Adrenal gland (tissue), 5 donors: Measurements from ENCODE around the gene MMP24.
"Not testable (repeated sequence)": the region's sequence is repeated elsewhere in the genome, so short reads cannot be mapped to it uniquely, and the experiment has no call there.

Source experiments
- CTCF ChIP-seq, 6 experiments: fragments of 450-650 bp in 4 of 6; fragments of 200-600 bp in 2 of 6; sonication (generic) in 1 of 6; IDR thresholded peaks; 1 replicate in 5 of 6; 2 replicates in 1 of 6; pipeline versions ENCODE4 v1.5.1 to v1.8.0; 2016 to 2021; ENCODE audit warnings: antibody characterized with exemption in 6 of 6, mild to moderate bottlenecking in 2 of 6, moderate library complexity in 1 of 6
- POLR2A ChIP-seq, 2 donors: fragments of 450-650 bp; IDR thresholded peaks; one replicate each; pipeline ENCODE4 v1.6.1; 2017; ENCODE audit warnings: antibody characterized with exemption in 2 of 2, mild to moderate bottlenecking in 2 of 2, moderate library complexity in 1 of 2
- donor health status: DM: no; HTN: no; CAD: no.

- TF ChIP-seq POLR2A, CTCF (IDR thresholded peaks at IDR 0.05): not testable (repeated sequence)
These were observed 26.1 kb downstream of the MMP24 start for GRCh38 chr20:35252598-35252997.
